AG10803 (cell line): ENCODE measurements around the gene PARP1.

ENCODE experiments used
- DNase-seq: peaks from one replicate; pipeline ENCODE4 v3.0.0; 2010; ENCODE audit warnings: low read depth
- H3K4me3 ChIP-seq: 2 replicates; pipeline ENCODE4 v1.5.1; 2011; ENCODE audit warnings: mild to moderate bottlenecking, low read length, control low read depth
- TF ChIP-seq, protein P1 (sequence below): conservative IDR thresholded peaks from 2 replicates; pipeline ENCODE4 v1.5.1; 2011; ENCODE audit warnings: mild to moderate bottlenecking, low read length, control low read depth, inconsistent platforms

Gene PARP1

DNA sequence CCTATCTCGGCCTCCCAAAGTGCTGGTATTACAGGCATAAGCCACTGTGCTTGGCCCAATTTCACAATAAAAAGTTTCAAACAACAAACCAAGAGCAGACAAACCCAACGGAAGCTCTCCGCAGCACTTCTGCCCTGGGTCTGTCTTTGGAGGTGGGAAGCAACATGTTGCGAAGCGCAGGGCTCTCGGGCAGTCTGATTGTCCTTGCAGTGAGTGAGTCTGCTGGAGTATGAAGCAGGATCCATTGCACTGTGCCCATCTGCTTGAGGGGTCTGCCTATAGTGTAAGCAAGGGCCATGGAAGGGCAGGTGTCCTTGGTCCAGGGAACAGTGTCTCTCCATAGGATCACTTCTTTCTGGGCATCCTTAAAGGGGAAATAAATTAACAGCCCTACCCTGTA lies 14.6 kb upstream of the PARP1 start:
- DNase-seq: no peak
- TF ChIP-seq, protein P1, sequence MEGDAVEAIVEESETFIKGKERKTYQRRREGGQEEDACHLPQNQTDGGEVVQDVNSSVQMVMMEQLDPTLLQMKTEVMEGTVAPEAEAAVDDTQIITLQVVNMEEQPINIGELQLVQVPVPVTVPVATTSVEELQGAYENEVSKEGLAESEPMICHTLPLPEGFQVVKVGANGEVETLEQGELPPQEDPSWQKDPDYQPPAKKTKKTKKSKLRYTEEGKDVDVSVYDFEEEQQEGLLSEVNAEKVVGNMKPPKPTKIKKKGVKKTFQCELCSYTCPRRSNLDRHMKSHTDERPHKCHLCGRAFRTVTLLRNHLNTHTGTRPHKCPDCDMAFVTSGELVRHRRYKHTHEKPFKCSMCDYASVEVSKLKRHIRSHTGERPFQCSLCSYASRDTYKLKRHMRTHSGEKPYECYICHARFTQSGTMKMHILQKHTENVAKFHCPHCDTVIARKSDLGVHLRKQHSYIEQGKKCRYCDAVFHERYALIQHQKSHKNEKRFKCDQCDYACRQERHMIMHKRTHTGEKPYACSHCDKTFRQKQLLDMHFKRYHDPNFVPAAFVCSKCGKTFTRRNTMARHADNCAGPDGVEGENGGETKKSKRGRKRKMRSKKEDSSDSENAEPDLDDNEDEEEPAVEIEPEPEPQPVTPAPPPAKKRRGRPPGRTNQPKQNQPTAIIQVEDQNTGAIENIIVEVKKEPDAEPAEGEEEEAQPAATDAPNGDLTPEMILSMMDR: no peak
- no peak overlapping the region for H3K4me3 ChIP-seq

DNA sequence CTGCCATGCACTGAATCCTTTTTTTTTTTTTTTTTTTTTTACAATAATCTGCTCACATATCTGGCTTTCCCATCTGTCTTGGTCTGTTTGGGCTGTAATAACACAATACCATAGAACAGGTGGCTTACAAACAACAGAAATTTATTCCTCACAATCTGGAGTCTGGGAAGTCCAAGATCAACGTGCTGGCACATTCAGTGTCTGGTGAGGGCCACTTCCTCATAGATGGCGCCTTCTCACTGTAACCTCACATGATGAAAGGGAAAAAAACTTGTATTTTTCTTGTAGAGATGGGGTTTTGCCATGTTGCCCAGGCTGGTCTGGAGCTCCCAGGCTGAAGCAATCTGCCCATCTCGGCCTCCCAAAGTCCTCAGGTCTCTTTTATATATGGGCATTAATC lies 13.0 kb upstream of the PARP1 start:
- TF ChIP-seq, protein P1: no peak
- H3K4me3 ChIP-seq: no peak overlapping the region
- DNase-seq: no peak

DNA sequence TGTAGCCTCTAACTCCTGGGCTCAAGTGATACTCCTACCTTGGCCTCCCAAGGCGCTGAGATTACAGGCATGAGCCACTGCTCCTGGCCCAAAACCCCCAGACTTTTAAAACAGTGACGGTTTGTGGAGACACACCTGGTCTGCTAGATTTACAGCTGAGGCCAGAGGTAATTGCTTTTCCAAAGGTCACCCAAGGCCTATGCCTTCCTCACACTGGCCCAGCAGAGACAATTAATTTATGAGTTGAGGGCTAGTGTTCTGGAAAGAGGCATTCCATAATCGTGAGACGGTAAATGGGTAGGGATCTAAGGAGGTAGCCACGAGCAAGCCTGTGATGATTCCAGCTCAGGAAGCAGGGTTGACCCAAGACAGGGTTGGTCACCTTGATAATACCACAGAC lies 12.4 kb upstream of the PARP1 start:
- TF ChIP-seq, protein P1: no peak
- DNase-seq: no peak

DNA sequence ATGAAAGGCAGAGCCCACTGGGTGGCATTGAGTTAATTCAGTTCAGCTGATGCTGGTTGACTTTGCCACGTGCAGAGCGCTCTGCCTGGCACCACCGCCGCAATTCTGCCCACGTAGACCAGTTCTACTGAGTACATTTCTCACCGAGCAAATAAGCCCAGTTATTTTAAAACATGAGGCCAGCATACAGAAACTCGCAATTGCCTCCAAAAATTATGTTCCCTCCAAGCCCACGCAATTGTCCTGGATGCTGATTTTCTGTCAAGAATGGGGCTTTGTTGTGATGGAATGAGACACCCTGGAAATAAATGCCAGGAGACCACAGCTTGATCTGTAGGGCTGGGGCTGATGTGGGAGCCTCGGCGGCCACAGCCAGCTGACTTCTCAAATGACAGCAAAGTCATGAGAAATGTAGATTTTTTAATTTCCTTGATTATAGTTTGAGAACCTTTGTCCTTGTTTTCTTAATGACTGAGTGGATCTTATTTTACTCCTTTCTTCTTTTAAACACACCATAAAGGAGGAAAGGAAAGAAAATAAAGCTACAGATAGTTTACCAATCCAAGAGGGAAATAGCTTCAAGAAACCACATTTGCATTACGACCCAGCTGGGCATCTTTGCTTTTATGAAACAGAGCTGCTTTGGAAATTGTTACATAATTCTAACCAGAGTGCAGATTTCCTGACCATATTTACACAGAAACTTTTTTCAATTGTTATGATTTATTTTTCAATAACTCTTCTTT lies 11.6 kb upstream of the PARP1 start:
- no peak for DNase-seq
- no peak overlapping the region for H3K4me3 ChIP-seq
- TF ChIP-seq, protein P1: no peak

More for the DNA sequence above, 12.4 kb upstream of the PARP1 start:
- no peak overlapping the region for H3K4me3 ChIP-seq

DNA sequence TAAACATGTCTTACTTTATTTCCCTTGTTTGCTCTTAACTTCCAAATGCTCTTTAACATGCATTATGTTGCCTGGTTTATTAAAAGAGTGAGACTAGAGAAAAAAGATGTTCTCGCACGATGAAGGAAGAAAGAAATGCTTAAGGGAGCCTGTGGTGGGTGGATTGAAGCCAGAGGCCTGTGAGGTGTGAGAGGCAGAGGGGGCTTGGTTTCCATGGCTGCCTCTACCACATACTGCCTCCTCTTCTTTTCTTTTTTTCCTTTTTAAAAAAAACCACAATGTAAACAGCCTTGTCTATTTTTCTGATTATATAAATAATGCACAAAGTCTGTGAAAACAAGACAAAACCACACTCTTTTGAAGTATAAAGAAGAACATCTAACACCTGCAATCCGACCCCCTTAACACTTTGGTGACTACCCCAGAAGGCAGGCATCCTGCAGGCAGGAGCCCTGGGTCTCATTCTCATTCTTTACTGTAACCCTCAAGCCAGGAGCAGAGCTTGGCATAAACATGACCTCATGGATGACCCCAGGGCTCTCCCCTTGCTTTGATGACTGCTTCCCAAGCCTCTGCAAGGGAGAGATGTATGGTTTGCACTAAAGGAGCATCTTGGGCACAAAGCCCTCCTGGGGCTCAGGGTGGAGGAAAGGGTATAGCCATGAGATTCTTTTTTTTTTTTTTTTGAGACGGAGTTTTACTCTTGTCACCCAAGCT lies 10.1 kb upstream of the PARP1 start:
- H3K4me3 ChIP-seq: no peak overlapping the region
- TF ChIP-seq, protein P1: no peak
- no peak for DNase-seq

DNA sequence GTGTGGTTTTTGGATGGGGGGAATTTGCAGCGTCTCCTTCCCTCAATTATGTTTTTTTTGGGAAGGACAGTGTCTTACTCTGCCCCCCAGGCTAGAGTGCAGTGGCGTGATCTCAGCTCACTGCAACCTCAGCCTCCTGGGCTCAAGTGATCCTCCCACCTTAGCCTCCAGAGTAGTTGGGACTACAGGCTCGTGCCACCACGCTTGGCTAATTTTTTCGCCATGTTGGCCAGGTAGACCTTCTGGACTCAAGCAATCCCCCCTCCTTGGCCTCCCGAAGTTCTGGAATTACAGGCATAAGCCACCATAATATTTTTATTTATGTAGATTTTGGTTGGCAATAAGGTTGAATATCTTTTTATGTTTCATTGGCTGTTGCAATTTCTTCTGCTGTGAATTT lies 9.5 kb upstream of the PARP1 start:
- no peak for DNase-seq
- TF ChIP-seq, protein P1: no peak
- H3K4me3 ChIP-seq: no peak overlapping the region

DNA sequence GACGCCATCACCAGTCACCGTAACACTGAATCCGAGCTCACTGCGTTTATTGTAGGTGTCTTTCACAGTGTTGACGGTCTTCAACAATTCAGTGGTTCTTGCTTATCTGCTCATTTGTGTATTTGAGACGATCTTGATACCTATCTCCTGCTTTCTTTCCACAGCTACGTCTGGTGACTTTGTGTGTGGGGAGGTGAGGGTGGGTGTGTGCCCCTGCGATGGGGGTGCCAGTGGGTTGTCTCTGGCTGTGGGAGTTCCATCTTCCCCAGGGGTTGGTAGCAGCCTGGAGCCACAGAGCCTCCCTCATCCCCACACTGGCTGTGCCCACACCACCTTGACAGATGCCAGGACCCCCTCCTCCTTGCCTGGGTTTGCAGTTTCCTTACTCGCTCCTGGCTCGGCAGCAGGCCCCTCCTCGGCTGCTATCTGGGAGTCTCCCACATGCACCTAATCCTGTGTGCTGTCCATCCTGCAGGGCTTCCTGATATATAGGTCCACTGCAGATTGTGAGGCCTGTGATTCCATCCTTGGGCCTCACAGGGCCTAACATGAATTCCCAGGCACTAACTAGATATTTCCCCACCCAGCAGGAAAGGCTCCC lies 6.3 kb upstream of the PARP1 start:
- H3K4me3 ChIP-seq: no peak overlapping the region
- TF ChIP-seq, protein P1: no peak
- no peak for DNase-seq
